Thyroid gland (tissue), 4 donors: ENCODE measurements around the gene PRKCA. TPM values are rescaled to one million over a fixed set of nuclear protein-coding genes. Genes with fewer than 3 reads are reported as not detected.

Experiments used
- DNase-seq, 2 donors: peaks; one replicate each; pipeline ENCODE4 v3.0.0-alpha.2; 2019
- H3K27ac ChIP-seq, 3 donors: fragments of 200-600 bp; sonication (generic); 1 replicate in 2 of 3; 2 replicates in 1 of 3; pipeline ENCODE4 v1.5.1; 2016 to 2019; ENCODE audit warnings: mild to moderate bottlenecking in 1 of 3, moderate library complexity in 1 of 3
- H3K27me3 ChIP-seq: fragments of 200-600 bp; sonication (generic); one replicate; pipeline ENCODE4 v1.5.1; 2019
- H3K36me3 ChIP-seq, 2 donors: fragments of 200-600 bp; sonication (generic); one replicate each; pipeline ENCODE4 v1.5.1; 2016 to 2019
- H3K4me1 ChIP-seq, 2 donors: fragments of 200-600 bp; sonication (generic); one replicate each; pipeline ENCODE4 v1.5.1; 2017 to 2019
- H3K4me3 ChIP-seq, 3 donors: fragments of 200-600 bp; sonication (generic); replicated peaks in 1 of 3; 1 replicate in 2 of 3; 2 replicates in 1 of 3; pipeline ENCODE4 v1.5.1; 2016; ENCODE audit warnings: mild to moderate bottlenecking in 1 of 3
- H3K9me3 ChIP-seq: fragments of 200-600 bp; sonication (generic); one replicate; pipeline ENCODE4 v1.5.1; 2017
- POLR2A ChIP-seq, 2 donors: fragments of 450-650 bp; IDR thresholded peaks; one replicate each; pipeline ENCODE4 v1.6.1; 2017; ENCODE audit warnings: antibody characterized with exemption in 2 of 2, mild to moderate bottlenecking in 2 of 2, moderate library complexity in 1 of 2
- WGBS, 2 donors: methylation state at CpG; one replicate each; pipeline ENCODE4 v1.1.5; 2017; 5-methylcytosine and 5-hydroxymethylcytosine counted together
- intact Hi-C: fragments of 100-400 bp; cut with DNase I; formaldehyde crosslinking; loops from one replicate; pipeline ENCODE4 v1.15.1; 2023
- total RNA-seq, 4 donors: library from RNA; depleted of rRNA; stranded (reverse); fragments of >200 nt; gene quantifications; one replicate each; pipeline ENCODE4 v1.2.3, GENCODE V29; 2016
- TF ChIP-seq, protein P1 (sequence below), 6 experiments: fragments of 200-600 bp in 3 of 6; fragments of 450-650 bp in 3 of 6; sonication (generic) in 3 of 6; IDR thresholded peaks; one replicate each; pipeline ENCODE4 v1.5.1; 2016 to 2019; ENCODE audit warnings: antibody characterized with exemption in 6 of 6, mild to moderate bottlenecking in 2 of 6, inconsistent platforms in 1 of 6, moderate library complexity in 1 of 6

The PRKCA gene
- total RNA-seq, 4 donors from 2014 or later, result 6.7 to 24.2 (median 15.3) TPM

DNA sequence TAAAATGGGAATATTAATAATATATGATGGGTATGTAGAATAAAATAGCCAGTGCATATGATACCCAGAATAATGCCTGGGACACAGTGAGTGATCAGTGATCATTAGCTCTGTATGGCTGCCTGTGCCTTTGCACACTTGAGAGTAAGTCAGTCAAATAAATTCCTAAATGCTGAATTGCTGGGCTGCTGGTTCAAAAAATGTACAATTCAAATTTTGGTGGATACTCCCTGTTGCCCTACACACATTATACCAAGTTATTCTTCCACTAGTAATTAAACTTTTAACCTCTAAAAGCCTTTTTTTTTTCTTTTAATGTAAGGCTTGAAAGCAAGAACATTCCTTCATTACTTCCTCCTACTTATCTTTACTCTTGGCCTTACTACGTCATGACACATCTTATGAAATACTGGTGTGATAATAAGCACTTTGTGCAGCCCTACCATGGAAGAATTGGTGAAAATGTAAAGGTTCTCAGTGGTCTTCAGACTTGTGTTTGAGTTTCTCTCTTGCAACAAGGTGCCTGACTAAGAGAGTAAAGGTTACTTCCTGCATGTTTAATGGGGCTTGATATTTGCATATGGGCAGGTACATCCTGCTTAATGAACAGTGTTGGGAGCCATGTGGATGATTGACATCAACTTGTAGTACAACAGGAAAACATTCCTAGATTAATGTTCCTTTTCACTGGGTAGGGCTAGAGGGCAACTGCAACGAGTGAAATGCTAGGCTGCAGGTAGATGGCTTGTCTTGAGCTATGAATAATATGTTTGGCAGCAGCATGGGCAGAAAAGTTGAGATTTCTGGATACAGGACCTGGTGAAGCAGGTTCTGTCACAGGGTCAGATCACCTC is 84.3 kb downstream of the PRKCA start:
- Histone ChIP-seq H3K4me1 (peaks cover 0 to 7% of the 10 kb centered on the region in 2 donors), H3K27ac (no peak overlapping the region), H3K9me3 (no peaks in the 10 kb centered on the region), H3K36me3 (no peaks in the 10 kb centered on the region), H3K27me3 (no peaks in the 10 kb centered on the region), H3K4me3 (no peak overlapping the region)
- 46 to 59% methylated on average over 2 of the region's 2 CpGs for WGBS, 2 donors
- TF ChIP-seq POLR2A (IDR thresholded peaks at IDR 0.05), result no peak
- TF ChIP-seq, protein P1, sequence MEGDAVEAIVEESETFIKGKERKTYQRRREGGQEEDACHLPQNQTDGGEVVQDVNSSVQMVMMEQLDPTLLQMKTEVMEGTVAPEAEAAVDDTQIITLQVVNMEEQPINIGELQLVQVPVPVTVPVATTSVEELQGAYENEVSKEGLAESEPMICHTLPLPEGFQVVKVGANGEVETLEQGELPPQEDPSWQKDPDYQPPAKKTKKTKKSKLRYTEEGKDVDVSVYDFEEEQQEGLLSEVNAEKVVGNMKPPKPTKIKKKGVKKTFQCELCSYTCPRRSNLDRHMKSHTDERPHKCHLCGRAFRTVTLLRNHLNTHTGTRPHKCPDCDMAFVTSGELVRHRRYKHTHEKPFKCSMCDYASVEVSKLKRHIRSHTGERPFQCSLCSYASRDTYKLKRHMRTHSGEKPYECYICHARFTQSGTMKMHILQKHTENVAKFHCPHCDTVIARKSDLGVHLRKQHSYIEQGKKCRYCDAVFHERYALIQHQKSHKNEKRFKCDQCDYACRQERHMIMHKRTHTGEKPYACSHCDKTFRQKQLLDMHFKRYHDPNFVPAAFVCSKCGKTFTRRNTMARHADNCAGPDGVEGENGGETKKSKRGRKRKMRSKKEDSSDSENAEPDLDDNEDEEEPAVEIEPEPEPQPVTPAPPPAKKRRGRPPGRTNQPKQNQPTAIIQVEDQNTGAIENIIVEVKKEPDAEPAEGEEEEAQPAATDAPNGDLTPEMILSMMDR (IDR thresholded peaks at IDR 0.05), result no peak
- intact Hi-C loops, result no loop called here
- DNase-seq, result no peak

DNA sequence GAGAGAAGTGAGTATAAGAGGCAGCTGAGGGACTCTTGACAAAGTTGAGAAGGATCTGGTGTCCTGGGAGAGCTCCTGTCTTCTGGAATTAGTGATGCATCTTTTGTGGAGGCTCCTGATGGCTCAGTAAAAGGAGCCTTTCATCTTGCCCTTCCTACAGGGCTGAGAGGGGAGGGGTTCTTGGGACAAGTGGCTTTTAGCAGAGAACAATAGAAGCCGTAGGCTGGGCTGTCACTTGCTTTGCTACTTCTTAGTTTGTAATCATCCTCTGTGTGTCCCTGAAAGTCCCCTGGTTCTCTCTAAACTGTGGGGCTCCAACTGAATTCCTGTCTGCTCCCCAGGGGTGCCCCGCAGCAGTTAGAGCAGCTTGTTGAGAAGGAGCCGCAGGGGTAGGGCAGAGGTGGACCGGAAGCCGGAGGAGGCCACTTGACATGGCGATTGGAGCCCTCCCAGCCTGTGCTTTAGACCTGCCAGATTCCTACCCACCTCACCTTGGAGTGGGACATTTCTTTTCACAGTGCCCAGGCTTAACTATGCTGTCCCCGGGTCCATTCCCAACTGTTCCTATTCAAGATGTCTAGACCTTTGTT is 85.1 kb downstream of the PRKCA start:
- no peak for TF ChIP-seq POLR2A (IDR thresholded peaks at IDR 0.05)
- TF ChIP-seq, protein P1 (IDR thresholded peaks at IDR 0.05), result no peak
- no peak overlapping the region for H3K27ac ChIP-seq
- 42 to 46% methylated on average over 6 to 7 of the region's 7 CpGs for WGBS, 2 donors

DNA sequence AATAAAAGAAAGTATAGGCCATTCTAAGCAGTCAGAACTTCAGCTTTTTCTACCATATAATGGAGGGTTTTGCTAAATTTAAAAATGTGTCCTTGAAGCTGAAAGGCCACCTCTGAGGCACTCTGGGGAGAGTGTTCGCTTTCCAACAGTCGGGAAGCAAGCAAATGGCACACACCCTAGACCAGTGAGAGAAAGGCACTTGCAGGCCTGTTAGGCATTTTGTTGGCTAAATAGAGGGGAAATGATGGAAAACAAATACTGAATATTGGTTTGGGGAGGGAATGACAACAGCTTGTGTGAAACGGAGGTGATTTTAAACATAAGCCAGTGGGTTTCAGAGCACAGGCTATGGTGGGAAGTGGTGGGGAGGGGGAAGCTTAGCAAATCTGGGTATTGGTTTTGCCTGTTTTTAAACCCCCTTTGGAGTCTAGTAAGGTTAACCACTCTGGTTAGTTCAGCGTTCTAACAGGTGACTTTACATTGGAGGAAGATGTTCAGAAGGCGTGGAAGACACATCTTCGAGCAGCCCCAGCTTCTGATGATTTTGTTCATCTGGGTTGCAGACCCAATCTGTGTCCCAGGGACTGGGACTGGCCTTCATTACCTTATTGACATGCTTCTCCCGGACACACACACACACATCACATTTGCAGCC is 90.5 kb downstream of the PRKCA start:
- no peak for TF ChIP-seq POLR2A (IDR thresholded peaks at IDR 0.05)
- TF ChIP-seq, protein P1 (IDR thresholded peaks at IDR 0.05), result no peak
- Histone ChIP-seq H3K27ac (no peak overlapping the region), H3K36me3 (no peaks in the 10 kb centered on the region), H3K4me1 (no peaks in the 10 kb centered on the region), H3K9me3 (no peaks in the 10 kb centered on the region), H3K4me3 (no peak overlapping the region), H3K27me3 (no peaks in the 10 kb centered on the region)
- WGBS, 2 donors, result 81 to 83% methylated on average over 7 of the region's 7 CpGs
- DNase-seq, result no peak
- intact Hi-C loops, result no loop called here

More for the DNA sequence above, 85.1 kb downstream of the PRKCA start:
- Histone ChIP-seq H3K36me3 (no peaks in the 10 kb centered on the region), H3K9me3 (no peaks in the 10 kb centered on the region), H3K4me3 (no peak overlapping the region), H3K4me1 (peaks cover 0 to 7% of the 10 kb centered on the region in 2 donors), H3K27me3 (no peaks in the 10 kb centered on the region)
- DNase-seq, result no peak
- intact Hi-C loops, result no loop called here

DNA sequence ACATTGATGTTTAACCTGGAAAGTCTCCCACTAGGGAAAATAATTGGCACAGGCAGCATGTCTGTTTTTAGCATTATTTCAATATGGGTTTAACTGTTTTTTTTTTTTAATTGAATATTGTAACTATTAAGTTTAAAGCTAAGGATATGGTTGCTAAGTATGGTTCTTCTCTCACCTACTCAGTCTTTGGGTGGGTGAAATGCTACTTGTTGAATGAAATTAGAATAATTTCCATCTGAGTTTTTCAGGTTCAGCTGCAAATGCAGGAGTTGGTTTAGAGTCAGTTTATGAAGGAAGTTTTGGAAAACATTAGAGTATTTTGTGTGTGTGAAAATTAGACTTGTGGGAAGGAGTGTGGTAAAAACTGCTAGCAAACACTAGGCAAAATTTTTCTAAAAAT is 93.5 kb downstream of the PRKCA start:
- DNase-seq, result no peak
- Histone ChIP-seq H3K36me3 (no peaks in the 10 kb centered on the region), H3K27me3 (no peaks in the 10 kb centered on the region), H3K4me1 (no peaks in the 10 kb centered on the region), H3K9me3 (no peaks in the 10 kb centered on the region), H3K27ac (no peak overlapping the region), H3K4me3 (no peak overlapping the region)
- intact Hi-C loops, result no loop called here
- TF ChIP-seq POLR2A (IDR thresholded peaks at IDR 0.05), result no peak
- TF ChIP-seq, protein P1 (IDR thresholded peaks at IDR 0.05), result no peak

DNA sequence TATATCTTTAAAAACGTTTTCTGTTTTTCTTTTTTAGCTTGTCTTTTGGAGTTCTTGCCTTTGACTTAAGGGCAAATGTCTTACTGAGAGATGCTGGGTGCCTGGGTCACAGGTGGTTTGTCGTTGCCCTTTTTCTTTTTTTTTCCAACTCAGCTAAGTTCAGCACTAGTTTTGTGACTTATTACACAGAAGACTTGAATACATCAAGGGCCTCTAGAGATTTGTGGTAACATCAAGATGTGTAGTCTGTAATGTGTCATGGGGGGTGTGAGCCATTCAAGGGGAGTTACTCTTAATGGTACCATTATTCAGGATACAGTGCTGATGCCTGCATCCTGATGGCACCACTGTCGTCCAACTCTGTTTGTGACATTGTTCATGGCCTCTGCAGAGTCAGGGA is 95.1 kb downstream of the PRKCA start:
- Histone ChIP-seq H3K36me3 (no peaks in the 10 kb centered on the region), H3K9me3 (no peaks in the 10 kb centered on the region), H3K27ac (no peak overlapping the region), H3K4me1 (no peaks in the 10 kb centered on the region), H3K27me3 (no peaks in the 10 kb centered on the region), H3K4me3 (no peak overlapping the region)
- DNase-seq, result no peak
- TF ChIP-seq POLR2A (IDR thresholded peaks at IDR 0.05), result no peak
- TF ChIP-seq, protein P1 (IDR thresholded peaks at IDR 0.05), result no peak
- intact Hi-C loops, result no loop called here
- WGBS, 2 donors, result 80 to 82% methylated on average over 3 of the region's 3 CpGs
